Nephron progenitor cell (in vitro differentiated cells): ENCODE results near the gene LPAR2.
A peak's percentile ranks its signal among the peaks of the same experiment; 100 is the strongest.
"Not testable (repeated sequence)": the region's sequence is repeated elsewhere in the genome, so short reads cannot be mapped to it uniquely, and the experiment has no call there.

Source experiments
- DNase-seq: peaks from one replicate; pipeline ENCODE4 v3.0.0; 2021
- H3K27ac Mint-ChIP-seq: 2 replicates; pipeline ENCODE4 v1.8.0; 2021; ENCODE audit warnings: mild to moderate bottlenecking, moderate library complexity, mixed read lengths
- H3K27me3 Mint-ChIP-seq: 2 replicates; pipeline ENCODE4 v1.8.0; 2021; ENCODE audit warnings: mild to moderate bottlenecking, low read depth, mixed read lengths; ENCODE audit not compliant: poor library complexity
- H3K36me3 Mint-ChIP-seq: 2 replicates; pipeline ENCODE4 v1.8.0; 2021; ENCODE audit warnings: low read depth, mixed read lengths
- H3K4me1 Mint-ChIP-seq: 2 replicates; pipeline ENCODE4 v1.8.0; 2021; ENCODE audit warnings: mixed read lengths
- H3K4me3 Mint-ChIP-seq: 2 replicates; pipeline ENCODE4 v1.8.0; 2021; ENCODE audit warnings: mild to moderate bottlenecking, moderate library complexity, mixed read lengths
- H3K9me3 Mint-ChIP-seq: 2 replicates; pipeline ENCODE4 v1.8.0; 2021; ENCODE audit warnings: mild to moderate bottlenecking, moderate library complexity, mixed read lengths
- CTCF ChIP-seq: fragments of 200-600 bp; sonication (generic); IDR thresholded peaks from 2 replicates; pipeline ENCODE4 v1.5.0; 2021; ENCODE audit warnings: antibody characterized with exemption

LPAR2 gene

DNA sequence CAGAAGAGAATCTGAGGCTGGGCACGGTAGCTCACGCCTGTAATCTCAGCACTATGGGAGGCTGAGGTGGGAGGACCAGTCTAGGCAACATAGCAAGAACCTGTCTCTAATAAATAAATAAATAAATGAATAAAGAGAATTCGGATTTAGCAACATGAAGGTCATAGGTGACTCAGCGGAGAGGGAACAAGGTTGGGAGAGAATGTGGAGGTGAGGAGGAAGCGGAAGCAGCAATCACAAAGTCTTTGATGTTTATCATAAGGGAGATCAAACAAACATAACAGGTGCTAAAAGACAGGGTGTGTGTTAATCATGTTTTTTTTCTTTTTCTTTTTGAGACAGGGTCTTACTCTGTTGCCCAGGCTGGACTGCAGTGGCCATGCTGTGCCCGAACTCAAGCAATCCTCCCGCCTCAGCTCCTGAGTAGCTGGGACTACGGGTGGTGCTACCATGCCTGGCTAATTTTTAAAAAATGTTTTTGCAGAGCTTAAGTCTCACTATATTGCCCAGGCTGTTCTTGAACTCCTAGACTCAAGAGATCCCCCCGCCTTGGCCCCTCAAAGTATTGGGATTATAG lies 25.8 kb downstream of the LPAR2 start:
- H3K27ac Mint-ChIP-seq: no peak overlapping the region
- DNase-seq: no peak
- no peaks in the 10 kb centered on the region for H3K9me3 Mint-ChIP-seq
- no peak for TF ChIP-seq CTCF
- H3K4me1 Mint-ChIP-seq: peaks cover 4% of the 10 kb centered on the region
- peaks cover 4% of the 10 kb centered on the region for H3K27me3 Mint-ChIP-seq
- H3K4me3 Mint-ChIP-seq: no peak overlapping the region
- peaks cover 6% of the 10 kb centered on the region for H3K36me3 Mint-ChIP-seq

DNA sequence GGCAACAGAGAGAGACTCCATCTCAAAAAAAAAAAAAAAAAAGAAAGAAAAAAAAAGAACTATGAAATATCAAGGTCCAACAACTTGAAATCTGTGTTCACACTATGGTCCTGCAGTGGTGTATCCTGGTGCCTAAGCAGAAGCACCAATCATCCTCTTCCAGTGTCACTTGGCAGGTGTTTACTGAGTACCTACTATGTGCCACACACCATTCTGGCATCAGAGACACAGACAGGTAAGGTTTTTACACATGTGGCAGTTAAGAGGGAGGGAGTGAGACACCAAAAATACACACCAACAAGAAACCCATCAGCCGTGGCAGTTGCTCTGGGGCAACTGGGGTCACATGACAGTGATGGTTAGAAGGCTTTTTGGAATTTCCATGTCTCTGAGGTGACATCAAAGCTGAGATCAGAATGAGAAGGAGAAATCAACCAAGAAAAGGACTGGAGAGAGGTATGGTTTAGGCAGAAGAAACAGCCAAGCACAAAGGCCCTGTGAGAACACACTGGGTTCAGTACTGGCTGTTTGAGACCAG lies 27.2 kb downstream of the LPAR2 start:
- no peak for TF ChIP-seq CTCF
- peaks cover 6% of the 10 kb centered on the region for H3K36me3 Mint-ChIP-seq
- H3K27me3 Mint-ChIP-seq: peaks cover 4% of the 10 kb centered on the region
- no peak overlapping the region for H3K27ac Mint-ChIP-seq
- no peaks in the 10 kb centered on the region for H3K9me3 Mint-ChIP-seq
- H3K4me3 Mint-ChIP-seq: no peak overlapping the region
- peaks cover 5% of the 10 kb centered on the region for H3K4me1 Mint-ChIP-seq
- no peak for DNase-seq

GRCh38 chr19:19598728-19599451 lies 29.1 kb downstream of the LPAR2 start:
- DNase-seq, H3K27me3 Mint-ChIP-seq, H3K9me3 Mint-ChIP-seq, H3K4me3 Mint-ChIP-seq, H3K36me3 Mint-ChIP-seq: not testable (repeated sequence)
- Mint-ChIP-seq H3K27ac (peak overlapping the region; percentile 77), H3K4me1 (peaks cover 11% of the 10 kb centered on the region)

DNA sequence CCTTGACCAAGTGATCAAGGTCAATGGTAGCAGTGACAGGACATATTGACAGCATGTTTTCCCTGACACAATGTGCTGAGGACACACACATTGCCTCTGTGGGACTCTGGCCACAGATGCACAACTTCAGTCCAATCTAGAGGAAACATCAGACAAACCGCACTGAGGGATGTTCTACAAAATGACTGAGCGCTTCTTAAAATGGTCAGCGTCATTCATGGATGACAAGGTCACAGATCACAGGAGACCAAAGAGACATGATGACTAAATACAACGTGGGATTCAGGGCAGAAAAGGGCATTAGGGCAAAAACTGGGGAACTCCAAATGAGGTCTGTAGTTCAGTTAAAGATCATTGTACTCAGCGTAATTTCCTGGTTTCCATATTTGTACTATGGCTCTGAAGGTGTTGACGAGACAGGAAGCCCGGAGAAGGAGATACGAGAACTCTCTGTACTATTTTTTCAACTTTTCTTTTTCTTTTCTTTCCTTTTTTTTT lies 30.2 kb downstream of the LPAR2 start:
- H3K36me3 Mint-ChIP-seq: peaks cover 6% of the 10 kb centered on the region
- H3K27ac Mint-ChIP-seq: no peak overlapping the region
- no peaks in the 10 kb centered on the region for H3K9me3 Mint-ChIP-seq
- no peak overlapping the region for H3K4me3 Mint-ChIP-seq
- no peak for DNase-seq
- no peak for TF ChIP-seq CTCF
- H3K4me1 Mint-ChIP-seq: peaks cover 11% of the 10 kb centered on the region
- H3K27me3 Mint-ChIP-seq: peaks cover 4% of the 10 kb centered on the region

DNA sequence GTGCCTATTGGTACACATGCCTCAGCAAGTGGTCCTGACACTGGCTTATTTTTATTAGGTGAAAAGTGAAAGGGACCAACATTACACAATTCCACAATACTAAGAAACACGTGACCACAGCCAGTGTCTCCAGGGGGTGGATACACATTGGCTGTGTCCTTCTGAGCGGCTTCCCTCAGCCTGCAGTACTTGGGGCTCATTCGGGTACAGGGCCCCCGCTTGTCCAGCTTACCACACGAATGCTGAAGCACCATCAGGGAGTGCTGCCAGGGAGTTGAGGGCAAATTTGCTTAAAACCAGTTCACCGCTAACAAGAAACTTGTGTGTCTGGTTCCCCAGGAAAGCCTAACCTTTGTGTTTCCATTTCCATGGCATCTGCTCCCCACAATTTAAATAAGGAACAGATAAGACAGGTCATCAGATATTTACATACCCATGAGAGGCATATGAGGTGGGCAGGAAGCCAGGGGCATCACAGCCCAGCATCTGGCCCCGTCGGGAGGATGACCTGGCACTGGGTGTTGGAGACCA lies 32.8 kb downstream of the LPAR2 start:
- no peaks in the 10 kb centered on the region for H3K36me3 Mint-ChIP-seq

More for the DNA sequence above, 32.8 kb downstream of the LPAR2 start:
- DNase-seq: no peak
- H3K27me3 Mint-ChIP-seq: no peaks in the 10 kb centered on the region
- no peak for TF ChIP-seq CTCF
- H3K9me3 Mint-ChIP-seq: no peaks in the 10 kb centered on the region
- peaks cover 18% of the 10 kb centered on the region for H3K4me1 Mint-ChIP-seq
- peak overlapping the region; percentile 31 for H3K27ac Mint-ChIP-seq
- H3K4me3 Mint-ChIP-seq: no peak overlapping the region
